Measurements from ENCODE around the gene CPNE8.

DNA sequence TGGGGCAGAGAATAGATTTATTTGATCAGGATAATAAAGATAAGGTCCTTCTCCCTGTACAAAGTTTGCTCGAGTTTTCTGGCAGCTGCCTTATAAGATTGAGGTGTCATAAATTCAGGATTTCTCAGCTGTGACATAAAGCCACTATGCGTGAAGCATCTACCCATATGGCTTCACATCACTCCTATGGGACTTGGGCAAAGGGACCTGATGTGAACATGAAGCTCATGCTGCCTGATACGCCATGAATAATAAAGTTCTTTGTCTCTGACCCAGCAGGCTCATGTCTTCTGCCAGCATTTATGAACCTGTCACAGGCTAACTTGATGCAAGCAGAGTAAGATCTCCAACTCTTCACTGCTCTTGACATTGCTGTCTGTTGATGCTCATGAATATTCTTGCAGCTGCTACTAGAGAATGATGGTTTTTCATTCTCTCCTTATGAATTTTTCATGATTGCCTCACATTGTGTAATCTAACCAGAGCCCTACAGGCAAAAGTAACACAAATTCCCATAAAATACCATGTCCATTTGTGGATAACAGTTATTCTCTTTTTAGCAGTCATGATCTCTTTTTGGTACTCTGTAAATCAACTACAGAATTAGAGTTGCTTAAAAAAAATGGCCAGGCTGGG, 49.0 kb upstream of the CPNE8 start:
- TF ChIP-seq POLR2AphosphoS5 (IDR thresholded peaks at IDR 0.05; ENCODE audit: low read depth, low read length), result no peak
- TF ChIP-seq, protein P1, sequence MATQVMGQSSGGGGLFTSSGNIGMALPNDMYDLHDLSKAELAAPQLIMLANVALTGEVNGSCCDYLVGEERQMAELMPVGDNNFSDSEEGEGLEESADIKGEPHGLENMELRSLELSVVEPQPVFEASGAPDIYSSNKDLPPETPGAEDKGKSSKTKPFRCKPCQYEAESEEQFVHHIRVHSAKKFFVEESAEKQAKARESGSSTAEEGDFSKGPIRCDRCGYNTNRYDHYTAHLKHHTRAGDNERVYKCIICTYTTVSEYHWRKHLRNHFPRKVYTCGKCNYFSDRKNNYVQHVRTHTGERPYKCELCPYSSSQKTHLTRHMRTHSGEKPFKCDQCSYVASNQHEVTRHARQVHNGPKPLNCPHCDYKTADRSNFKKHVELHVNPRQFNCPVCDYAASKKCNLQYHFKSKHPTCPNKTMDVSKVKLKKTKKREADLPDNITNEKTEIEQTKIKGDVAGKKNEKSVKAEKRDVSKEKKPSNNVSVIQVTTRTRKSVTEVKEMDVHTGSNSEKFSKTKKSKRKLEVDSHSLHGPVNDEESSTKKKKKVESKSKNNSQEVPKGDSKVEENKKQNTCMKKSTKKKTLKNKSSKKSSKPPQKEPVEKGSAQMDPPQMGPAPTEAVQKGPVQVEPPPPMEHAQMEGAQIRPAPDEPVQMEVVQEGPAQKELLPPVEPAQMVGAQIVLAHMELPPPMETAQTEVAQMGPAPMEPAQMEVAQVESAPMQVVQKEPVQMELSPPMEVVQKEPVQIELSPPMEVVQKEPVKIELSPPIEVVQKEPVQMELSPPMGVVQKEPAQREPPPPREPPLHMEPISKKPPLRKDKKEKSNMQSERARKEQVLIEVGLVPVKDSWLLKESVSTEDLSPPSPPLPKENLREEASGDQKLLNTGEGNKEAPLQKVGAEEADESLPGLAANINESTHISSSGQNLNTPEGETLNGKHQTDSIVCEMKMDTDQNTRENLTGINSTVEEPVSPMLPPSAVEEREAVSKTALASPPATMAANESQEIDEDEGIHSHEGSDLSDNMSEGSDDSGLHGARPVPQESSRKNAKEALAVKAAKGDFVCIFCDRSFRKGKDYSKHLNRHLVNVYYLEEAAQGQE (IDR thresholded peaks at IDR 0.05; ENCODE audit: insufficient read depth in 1 of 2, low read depth in 2 of 2, low read length in 2 of 2), result no peak
- TF ChIP-seq TAF1 (IDR thresholded peaks at IDR 0.05; ENCODE audit: borderline replicate concordance, insufficient read depth, low read length), result no peak

Measured in PFSK-1 (cell line).